ENCODE measurements around the gene CTNNA3.

DNA sequence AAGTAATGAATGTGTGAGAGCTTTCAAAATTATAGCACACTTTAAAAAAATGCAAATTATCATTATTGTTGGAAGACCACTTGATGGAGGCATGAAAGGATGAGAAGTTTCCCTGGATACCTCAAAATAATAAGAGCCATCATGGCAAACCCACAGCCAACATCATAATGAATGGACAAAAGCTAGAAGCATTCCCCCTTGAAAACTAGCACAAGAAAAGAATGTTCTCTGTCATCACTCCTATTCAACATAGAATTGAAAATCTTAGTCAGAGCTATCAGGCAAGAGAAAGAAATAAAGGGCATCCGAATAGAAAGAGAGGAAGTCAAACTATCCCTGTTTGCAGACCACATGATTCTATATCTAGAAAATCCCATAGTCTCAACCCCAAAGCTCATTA, 1657.4 kb downstream of the CTNNA3 start:
- TF ChIP-seq ZNF747 (tag by site-specific recombination; IDR thresholded peaks at IDR 0.05) (no peak), SP2 (tag by site-specific recombination; IDR thresholded peaks at IDR 0.05) (no peak), HOXA7 (CRISPR knock-in tag; IDR thresholded peaks at IDR 0.05; ENCODE audit: borderline replicate concordance) (no peak), ZIC2 (tag by site-specific recombination; IDR thresholded peaks at IDR 0.05) (no peak)
- TF ChIP-seq, protein P1, sequence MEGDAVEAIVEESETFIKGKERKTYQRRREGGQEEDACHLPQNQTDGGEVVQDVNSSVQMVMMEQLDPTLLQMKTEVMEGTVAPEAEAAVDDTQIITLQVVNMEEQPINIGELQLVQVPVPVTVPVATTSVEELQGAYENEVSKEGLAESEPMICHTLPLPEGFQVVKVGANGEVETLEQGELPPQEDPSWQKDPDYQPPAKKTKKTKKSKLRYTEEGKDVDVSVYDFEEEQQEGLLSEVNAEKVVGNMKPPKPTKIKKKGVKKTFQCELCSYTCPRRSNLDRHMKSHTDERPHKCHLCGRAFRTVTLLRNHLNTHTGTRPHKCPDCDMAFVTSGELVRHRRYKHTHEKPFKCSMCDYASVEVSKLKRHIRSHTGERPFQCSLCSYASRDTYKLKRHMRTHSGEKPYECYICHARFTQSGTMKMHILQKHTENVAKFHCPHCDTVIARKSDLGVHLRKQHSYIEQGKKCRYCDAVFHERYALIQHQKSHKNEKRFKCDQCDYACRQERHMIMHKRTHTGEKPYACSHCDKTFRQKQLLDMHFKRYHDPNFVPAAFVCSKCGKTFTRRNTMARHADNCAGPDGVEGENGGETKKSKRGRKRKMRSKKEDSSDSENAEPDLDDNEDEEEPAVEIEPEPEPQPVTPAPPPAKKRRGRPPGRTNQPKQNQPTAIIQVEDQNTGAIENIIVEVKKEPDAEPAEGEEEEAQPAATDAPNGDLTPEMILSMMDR (tag by site-specific recombination; IDR thresholded peaks at IDR 0.05), result no peak
- TF ChIP-seq, protein P2, sequence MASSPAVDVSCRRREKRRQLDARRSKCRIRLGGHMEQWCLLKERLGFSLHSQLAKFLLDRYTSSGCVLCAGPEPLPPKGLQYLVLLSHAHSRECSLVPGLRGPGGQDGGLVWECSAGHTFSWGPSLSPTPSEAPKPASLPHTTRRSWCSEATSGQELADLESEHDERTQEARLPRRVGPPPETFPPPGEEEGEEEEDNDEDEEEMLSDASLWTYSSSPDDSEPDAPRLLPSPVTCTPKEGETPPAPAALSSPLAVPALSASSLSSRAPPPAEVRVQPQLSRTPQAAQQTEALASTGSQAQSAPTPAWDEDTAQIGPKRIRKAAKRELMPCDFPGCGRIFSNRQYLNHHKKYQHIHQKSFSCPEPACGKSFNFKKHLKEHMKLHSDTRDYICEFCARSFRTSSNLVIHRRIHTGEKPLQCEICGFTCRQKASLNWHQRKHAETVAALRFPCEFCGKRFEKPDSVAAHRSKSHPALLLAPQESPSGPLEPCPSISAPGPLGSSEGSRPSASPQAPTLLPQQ (tag by site-specific recombination; IDR thresholded peaks at IDR 0.05), result no peak
- TF ChIP-seq, protein P3, sequence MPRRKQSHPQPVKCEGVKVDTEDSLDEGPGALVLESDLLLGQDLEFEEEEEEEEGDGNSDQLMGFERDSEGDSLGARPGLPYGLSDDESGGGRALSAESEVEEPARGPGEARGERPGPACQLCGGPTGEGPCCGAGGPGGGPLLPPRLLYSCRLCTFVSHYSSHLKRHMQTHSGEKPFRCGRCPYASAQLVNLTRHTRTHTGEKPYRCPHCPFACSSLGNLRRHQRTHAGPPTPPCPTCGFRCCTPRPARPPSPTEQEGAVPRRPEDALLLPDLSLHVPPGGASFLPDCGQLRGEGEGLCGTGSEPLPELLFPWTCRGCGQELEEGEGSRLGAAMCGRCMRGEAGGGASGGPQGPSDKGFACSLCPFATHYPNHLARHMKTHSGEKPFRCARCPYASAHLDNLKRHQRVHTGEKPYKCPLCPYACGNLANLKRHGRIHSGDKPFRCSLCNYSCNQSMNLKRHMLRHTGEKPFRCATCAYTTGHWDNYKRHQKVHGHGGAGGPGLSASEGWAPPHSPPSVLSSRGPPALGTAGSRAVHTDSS (tag by site-specific recombination; IDR thresholded peaks at IDR 0.05), result no peak
- TF ChIP-seq, protein P4, sequence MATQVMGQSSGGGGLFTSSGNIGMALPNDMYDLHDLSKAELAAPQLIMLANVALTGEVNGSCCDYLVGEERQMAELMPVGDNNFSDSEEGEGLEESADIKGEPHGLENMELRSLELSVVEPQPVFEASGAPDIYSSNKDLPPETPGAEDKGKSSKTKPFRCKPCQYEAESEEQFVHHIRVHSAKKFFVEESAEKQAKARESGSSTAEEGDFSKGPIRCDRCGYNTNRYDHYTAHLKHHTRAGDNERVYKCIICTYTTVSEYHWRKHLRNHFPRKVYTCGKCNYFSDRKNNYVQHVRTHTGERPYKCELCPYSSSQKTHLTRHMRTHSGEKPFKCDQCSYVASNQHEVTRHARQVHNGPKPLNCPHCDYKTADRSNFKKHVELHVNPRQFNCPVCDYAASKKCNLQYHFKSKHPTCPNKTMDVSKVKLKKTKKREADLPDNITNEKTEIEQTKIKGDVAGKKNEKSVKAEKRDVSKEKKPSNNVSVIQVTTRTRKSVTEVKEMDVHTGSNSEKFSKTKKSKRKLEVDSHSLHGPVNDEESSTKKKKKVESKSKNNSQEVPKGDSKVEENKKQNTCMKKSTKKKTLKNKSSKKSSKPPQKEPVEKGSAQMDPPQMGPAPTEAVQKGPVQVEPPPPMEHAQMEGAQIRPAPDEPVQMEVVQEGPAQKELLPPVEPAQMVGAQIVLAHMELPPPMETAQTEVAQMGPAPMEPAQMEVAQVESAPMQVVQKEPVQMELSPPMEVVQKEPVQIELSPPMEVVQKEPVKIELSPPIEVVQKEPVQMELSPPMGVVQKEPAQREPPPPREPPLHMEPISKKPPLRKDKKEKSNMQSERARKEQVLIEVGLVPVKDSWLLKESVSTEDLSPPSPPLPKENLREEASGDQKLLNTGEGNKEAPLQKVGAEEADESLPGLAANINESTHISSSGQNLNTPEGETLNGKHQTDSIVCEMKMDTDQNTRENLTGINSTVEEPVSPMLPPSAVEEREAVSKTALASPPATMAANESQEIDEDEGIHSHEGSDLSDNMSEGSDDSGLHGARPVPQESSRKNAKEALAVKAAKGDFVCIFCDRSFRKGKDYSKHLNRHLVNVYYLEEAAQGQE (tag by site-specific recombination; IDR thresholded peaks at IDR 0.05), result no peak
